ENCODE data around the gene GTSF1L. TPM values are rescaled to one million over a fixed set of nuclear protein-coding genes. Genes with fewer than 3 reads are reported as not detected.

GTSF1L gene
- total and polyA plus RNA-seq, 8 donors = not detected

- Histone ChIP-seq H3K4me1 (peaks cover 3 to 64% of the 10 kb centered on the region in 2 donors), H3K27ac (peak overlapping the region in 1 of 2 donors; percentile 64), H3K9me3 (no peaks in the 10 kb centered on the region), H3K4me3 (no peak overlapping the region), H3K27me3 (peaks cover 0 to 45% of the 10 kb centered on the region in 2 donors), H3K36me3 (no peaks in the 10 kb centered on the region)
- TF ChIP-seq CTCF (IDR thresholded peaks at IDR 0.05) = no peak
- DNase-seq = no peak
- intact Hi-C loops (cut with DNase I) = loop anchor here (5.0 to 10.0 kb wide), 2 partner anchors 336 to 338 kb away; no protein-coding TSS in a partner anchor
- ATAC-seq = no peak
Measured at GRCh38 chr20:43746344-43747137, 19.7 kb upstream of the GTSF1L start.

GRCh38 chr20:43744966-43745730, 18.3 kb upstream of the GTSF1L start:
- H3K9me3 ChIP-seq = no peaks in the 10 kb centered on the region
- TF ChIP-seq CTCF (IDR thresholded peaks at IDR 0.05) = no peak
- DNase-seq = no peak

GRCh38 chr20:43744151-43744611, 17.4 kb upstream of the GTSF1L start:
- Histone ChIP-seq H3K27ac (no peak overlapping the region), H3K36me3 (no peaks in the 10 kb centered on the region), H3K9me3 (no peaks in the 10 kb centered on the region), H3K4me3 (no peak overlapping the region), H3K4me1 (peaks cover 0 to 42% of the 10 kb centered on the region in 2 donors), H3K27me3 (peaks cover 0 to 31% of the 10 kb centered on the region in 2 donors)
- peak; percentile 83 for ATAC-seq
- peak in 1 of 4 donors; percentile 71 for DNase-seq
- intact Hi-C loops (cut with DNase I) = loop anchor here in 1 of 2 donors (10.0 kb wide), 1 partner anchor 341 kb away; no protein-coding TSS in a partner anchor
- no peak for TF ChIP-seq CTCF (IDR thresholded peaks at IDR 0.05)

More at GRCh38 chr20:43744966-43745730, 18.3 kb upstream of the GTSF1L start:
- H3K4me3 ChIP-seq = no peak overlapping the region
- no peaks in the 10 kb centered on the region for H3K36me3 ChIP-seq
- H3K4me1 ChIP-seq = peaks cover 0 to 52% of the 10 kb centered on the region in 2 donors
- H3K27me3 ChIP-seq = peaks cover 0 to 38% of the 10 kb centered on the region in 2 donors
- intact Hi-C loops (cut with DNase I) = loop anchor here (5.0 to 10.0 kb wide), 2 partner anchors 337 to 340 kb away; no protein-coding TSS in a partner anchor
- peak overlapping the region in 1 of 2 donors; percentile 64 for H3K27ac ChIP-seq
- no peak for ATAC-seq

GRCh38 chr20:43740642-43741041, 13.8 kb upstream of the GTSF1L start:
- ATAC-seq (no peak), DNase-seq (no peak)
- TF ChIP-seq CTCF (IDR thresholded peaks at IDR 0.05) = no peak
- no peaks in the 10 kb centered on the region for H3K9me3 ChIP-seq
- peaks cover 0 to 21% of the 10 kb centered on the region in 2 donors for H3K27me3 ChIP-seq
- peaks cover 0 to 11% of the 10 kb centered on the region in 2 donors for H3K4me1 ChIP-seq
- no peaks in the 10 kb centered on the region for H3K36me3 ChIP-seq
- H3K27ac ChIP-seq = no peak overlapping the region
- intact Hi-C loops (cut with DNase I) = loop anchor here in 1 of 2 donors (10.0 kb wide), 1 partner anchor 344 kb away; no protein-coding TSS in a partner anchor
- H3K4me3 ChIP-seq = no peak overlapping the region
